Esophagus squamous epithelium (tissue), 4 donors: Measurements from ENCODE around the gene USH2A.

ENCODE experiments used
- POLR2A ChIP-seq, 4 donors: fragments of 450-650 bp; IDR thresholded peaks; one replicate each; pipeline ENCODE4 v1.6.1; 2017; ENCODE audit warnings: antibody characterized with exemption in 4 of 4, mild to moderate bottlenecking in 4 of 4, moderate library complexity in 3 of 4
- TF ChIP-seq, protein P1 (sequence below), 6 experiments: fragments of 450-650 bp in 4 of 6; fragments of 200-600 bp in 2 of 6; sonication (generic) in 2 of 6; IDR thresholded peaks; one replicate each; pipeline ENCODE4 v1.5.1; 2016 to 2019; ENCODE audit warnings: antibody characterized with exemption in 6 of 6, mild to moderate bottlenecking in 4 of 6, moderate library complexity in 4 of 6

DNA sequence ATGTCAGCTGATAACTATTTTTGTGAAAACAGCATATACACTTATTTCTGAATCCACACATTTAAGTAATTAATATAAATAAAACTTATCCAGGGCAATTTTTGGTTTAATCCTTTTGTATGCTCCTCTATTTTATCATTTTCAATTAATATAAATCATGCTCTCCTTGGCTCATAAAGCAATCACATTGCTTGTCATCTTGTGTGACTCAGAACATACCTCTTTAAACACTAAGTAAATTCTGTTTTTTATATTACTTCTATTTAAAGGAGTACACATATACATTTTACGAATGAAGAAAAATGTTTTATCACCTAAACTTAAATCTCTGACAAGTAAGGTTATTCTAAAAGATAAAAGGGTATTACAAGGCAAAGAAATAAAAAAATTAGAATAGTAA, 175.3 kb downstream of the USH2A start:
- TF ChIP-seq, protein P1, sequence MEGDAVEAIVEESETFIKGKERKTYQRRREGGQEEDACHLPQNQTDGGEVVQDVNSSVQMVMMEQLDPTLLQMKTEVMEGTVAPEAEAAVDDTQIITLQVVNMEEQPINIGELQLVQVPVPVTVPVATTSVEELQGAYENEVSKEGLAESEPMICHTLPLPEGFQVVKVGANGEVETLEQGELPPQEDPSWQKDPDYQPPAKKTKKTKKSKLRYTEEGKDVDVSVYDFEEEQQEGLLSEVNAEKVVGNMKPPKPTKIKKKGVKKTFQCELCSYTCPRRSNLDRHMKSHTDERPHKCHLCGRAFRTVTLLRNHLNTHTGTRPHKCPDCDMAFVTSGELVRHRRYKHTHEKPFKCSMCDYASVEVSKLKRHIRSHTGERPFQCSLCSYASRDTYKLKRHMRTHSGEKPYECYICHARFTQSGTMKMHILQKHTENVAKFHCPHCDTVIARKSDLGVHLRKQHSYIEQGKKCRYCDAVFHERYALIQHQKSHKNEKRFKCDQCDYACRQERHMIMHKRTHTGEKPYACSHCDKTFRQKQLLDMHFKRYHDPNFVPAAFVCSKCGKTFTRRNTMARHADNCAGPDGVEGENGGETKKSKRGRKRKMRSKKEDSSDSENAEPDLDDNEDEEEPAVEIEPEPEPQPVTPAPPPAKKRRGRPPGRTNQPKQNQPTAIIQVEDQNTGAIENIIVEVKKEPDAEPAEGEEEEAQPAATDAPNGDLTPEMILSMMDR (IDR thresholded peaks at IDR 0.05): no peak
- TF ChIP-seq POLR2A (IDR thresholded peaks at IDR 0.05): no peak
